Activated CD8-positive, alpha-beta memory T cell treated with anti-CD3 and anti-CD28 coated beads, Interleukin-2, amount 50 U/mL, for 1 hour (primary cell): ENCODE measurements around the gene RNU5D-1.

Source experiments
- DNase-seq: peaks from one replicate; pipeline ENCODE4 v3.0.0-alpha.2; 2020; ENCODE audit errors: extremely low read depth

The RNU5D-1 gene

DNA sequence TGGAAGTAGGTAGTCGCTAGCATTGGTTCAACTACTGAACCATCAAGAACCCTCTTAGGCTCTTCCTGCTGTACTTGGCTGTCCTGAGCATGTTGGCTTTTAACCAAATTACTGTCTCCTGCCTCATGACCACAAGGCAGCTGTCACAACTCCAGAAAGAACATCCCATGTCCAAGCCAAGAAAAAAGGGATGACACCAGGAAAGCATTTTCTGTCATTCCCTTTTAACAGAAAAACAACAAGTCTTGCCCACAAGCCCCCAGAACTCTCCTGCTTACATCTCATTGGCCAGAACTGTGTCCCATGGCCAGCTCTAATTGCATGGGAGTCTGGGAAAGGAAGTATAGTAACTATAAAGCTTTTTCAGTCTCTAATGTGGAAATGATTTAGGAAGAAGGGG lies 2.4 kb upstream of the RNU5D-1 start:
- DNase-seq, result no peak

DNA sequence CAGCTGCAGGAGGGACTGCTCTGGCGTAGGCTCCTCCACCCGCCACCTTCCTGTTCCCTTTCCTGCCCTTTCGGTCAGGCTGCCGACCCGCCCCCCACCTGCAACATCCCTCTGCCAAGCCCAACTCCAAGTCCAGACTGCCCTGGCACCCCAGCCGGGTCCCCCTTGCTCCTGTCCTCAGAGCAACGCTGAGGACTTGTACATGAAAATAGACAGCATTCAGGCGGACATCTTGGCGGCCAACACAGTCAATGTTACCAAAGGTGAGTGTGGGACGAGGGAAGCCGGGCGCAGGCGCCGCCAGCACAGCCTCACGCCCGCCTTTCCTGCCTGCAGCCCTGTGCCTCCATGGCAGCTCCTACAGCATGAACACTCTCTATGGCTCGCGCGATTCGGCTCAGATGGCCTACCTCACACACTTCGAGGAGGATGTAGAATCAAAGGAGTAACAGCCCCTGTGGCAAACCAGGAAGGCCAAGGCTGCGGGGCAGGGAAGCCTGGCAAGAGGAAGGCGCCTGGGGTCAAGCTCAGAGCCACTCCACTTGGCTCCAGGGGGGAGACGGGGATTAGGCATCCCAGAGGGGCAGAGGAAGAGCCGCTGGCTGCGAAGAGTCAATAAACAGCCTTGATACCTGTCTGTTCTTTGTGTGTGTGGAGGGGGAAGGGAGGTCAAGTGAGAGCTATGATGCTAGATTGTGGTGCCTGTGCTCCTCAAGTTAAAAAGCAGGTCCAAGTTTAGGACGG lies 5.8 kb downstream of the RNU5D-1 start:
- no peak for DNase-seq

DNA sequence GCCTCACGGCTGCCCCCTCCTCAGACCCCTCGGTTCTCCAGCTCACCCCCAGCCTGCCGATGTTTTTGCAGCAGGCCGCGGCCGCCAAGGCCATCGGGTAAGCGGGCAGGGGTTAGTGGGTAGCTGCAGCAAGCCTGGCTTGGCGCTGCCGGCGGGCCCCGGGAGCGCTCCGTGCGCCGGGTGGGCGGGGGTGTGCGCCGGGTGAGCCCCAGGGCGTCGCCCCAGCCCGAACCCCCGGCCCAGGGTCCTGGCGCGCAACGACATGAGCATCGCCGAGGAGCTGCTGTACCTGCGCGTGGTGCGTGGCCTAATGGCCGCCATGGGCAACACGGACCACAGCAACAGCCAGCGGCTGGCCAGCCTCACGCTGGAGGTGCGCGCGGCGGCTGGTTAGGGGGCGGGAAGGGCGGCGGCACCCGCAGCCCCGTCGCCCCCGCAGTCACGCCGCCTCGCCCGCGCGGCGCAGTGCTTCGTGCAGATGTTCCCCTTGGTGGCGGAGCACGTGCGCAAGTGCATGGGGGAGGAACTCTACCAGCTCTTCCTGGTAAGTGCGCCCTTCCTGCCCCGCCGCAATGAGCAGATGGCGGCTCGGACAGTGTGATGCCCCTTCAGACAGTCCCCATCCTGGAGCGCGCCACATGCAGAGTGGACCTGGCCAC lies 6.5 kb downstream of the RNU5D-1 start:
- no peak for DNase-seq

DNA sequence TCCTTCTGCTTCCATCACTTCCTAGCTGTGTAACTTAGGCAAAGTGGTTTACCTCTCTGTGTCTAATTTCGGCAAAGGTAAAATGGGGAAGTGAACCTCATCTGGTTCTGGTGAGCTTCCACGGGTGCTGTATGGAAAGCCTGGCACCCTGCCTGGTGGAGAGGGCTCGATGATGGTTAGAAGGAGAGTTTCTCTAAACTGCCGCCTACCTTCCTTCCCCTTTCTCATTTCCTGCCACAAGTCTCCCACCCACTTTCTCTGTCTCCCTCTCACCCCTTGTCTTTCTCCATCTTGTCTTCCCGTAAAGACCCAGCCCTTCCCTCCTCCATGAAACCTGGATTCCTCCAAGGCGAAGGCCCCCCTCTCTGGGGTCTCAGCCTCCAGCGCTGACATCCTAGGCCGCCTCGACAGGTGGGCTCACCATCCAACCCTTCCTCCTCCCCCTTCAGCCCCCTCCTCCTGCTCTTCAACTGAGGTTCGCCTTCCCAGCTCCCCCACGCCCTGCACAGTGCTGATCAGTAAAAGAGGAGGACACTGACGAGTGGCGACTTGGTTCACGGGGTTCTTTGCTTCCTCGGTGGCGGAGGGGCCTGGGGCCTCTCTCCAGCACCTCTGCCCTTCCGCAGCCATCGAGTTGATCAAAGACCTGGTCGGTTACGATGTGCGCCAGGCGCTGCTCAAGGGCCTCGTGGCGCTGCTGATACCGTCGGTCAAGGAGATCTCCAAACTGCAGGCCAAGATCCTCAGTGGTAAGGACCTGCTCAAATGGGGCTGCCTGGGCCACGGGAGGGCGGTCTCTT lies 7.3 kb downstream of the RNU5D-1 start:
- DNase-seq, result no peak

DNA sequence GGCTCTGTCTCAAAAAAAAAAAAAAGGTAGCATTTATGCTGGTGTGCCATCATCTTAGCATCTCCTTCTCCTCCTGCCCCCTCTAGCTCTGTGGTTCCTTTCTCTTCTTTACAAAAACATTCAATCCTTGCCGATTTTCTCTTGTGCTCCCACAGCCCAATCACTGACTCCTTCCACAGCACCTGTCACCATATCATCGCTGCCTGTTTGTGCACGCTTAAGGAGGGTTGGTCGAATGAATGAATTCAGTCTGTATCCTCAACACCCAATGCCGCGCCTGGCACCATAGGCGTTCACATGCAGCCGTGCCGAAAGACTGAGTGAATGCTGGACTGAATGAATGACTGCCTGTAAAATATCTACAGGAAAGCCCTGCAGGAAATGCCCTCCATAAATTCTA lies 7.9 kb downstream of the RNU5D-1 start:
- DNase-seq, result no peak

DNA sequence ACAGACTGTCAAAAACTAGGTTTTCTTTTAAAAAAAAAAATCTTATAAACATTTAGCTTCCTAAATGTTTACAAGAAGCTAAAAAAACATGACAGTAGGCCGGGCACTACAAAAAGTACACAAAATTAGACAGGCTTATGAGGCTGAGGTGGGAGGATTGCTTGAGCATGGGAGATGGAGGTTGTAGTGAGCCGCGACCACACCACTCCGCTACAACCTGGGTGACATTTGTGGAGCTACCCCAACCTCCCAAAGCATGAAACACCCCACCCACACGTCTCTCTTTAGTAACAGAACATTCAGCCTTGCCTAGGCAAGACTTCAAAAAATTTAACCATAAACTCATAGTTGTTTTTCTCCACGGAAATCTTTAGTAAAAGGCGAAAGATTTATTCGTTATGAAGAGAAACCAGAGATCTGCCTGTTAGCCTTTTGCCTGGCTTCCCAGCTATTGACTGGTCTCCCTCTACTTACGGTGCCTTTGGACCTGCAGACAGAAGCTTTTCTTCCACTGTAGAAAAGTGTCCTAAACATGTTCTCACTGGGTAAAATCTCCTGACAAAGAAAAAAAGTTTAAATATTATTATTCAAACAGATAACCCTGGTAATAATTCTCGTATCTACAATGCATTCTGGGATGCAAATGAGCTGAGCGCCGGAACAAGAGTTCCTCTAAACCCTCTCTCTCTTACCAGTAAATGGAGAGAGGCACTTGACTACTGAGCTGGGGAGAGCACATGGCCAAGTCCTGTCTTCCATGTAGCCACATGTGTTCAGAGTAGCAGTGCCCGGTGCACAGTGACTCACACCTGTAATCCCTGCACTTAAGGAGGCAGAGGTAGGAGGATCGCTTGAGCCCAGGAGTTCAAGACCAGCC lies 9.2 kb downstream of the RNU5D-1 start:
- no peak for DNase-seq

DNA sequence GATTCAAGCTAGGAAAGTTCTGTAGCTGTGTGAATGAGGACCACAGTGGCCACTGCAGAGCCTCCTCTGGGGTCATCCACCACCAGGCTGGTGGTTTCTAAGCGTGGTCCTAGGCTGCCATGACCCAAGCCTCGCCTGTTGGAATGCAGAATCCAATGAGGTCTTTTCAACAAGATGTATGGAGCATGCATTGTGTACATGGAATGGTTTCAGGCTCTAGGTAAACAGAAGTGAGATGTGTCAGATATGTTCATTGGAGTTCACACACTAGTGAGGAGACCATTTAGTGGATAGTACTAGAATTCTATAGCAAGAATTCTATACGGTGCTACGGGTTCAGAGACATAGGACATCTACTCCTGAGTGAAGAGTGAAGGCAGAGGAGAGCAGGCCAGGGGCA lies 10.7 kb downstream of the RNU5D-1 start:
- DNase-seq, result no peak

DNA sequence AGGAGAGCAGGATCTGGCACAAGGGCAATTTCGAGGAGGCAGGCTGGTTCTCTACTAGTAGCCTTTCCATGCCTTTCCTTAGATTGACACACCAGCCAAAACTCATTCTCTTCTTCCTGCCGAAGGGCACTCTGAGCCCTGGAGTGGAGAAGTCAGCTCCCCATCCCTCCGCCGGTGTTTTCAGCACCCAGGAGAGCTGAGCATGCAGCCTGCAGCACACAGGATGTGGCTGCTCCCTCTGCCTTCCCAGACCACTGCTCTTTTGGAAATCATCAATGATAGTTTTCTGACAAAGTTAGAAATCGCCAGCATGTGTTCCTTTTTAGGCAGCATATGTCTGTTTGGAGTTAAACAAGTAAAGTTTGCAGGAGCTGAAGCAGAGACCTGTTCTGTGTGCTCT lies 11.7 kb downstream of the RNU5D-1 start:
- DNase-seq, result no peak

DNA sequence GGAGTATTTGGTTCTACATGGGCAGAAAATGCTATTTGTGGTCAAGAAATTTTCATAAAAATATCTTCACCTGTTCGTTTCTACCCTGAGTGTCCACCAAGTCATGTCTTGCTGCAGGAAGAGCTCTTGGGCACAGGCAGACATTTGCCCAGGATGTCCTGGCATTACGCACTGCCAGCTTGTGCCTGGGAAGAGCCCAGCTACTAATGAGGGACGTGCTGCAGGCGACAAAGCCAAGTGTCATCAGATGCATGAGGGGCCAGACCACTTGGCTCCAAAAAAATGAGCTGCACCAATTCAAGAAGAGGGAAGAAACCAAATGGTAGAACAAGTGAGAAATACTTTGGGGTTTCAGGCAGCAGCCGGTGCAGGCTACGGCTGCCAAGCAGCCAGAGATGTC lies 12.9 kb downstream of the RNU5D-1 start:
- DNase-seq, result no peak

DNA sequence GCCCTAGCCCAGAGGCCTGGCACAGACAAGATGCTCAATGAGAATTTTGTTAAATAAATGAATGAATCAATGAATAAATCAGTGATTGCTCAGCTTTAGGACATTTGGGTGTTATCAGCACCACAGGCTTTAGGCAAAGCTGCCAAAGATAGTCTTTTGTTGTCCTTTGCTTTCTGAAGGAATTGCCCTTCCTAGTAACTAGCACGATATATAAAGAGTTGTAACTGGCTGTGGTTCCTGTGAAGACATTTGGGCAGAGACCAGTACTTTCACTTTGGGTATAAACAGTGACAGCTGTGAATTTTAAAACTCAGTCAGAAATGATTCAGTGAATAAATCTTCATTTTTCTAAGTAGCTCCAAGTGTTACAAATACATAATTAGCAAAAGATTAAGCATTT lies 13.3 kb downstream of the RNU5D-1 start:
- DNase-seq, result no peak

DNA sequence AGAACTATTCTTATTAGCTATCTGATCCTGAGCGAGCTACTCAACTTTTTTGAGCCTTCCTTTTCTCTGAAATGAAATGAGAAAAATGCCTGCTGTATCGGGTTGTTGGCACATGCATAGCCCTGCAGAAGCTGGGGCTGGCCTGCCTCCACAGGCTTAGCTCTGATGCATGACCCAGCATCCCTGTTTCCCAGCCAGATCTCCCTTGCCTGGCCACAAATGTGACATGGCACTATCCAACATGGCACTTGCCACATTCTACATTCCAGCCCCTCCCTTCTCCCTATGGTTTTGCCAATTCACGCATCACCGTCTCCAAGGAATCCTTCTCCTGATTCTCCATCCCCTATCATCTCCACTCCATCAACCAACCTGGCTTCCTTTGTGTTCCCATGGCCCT lies 13.8 kb downstream of the RNU5D-1 start:
- DNase-seq, result no peak

DNA sequence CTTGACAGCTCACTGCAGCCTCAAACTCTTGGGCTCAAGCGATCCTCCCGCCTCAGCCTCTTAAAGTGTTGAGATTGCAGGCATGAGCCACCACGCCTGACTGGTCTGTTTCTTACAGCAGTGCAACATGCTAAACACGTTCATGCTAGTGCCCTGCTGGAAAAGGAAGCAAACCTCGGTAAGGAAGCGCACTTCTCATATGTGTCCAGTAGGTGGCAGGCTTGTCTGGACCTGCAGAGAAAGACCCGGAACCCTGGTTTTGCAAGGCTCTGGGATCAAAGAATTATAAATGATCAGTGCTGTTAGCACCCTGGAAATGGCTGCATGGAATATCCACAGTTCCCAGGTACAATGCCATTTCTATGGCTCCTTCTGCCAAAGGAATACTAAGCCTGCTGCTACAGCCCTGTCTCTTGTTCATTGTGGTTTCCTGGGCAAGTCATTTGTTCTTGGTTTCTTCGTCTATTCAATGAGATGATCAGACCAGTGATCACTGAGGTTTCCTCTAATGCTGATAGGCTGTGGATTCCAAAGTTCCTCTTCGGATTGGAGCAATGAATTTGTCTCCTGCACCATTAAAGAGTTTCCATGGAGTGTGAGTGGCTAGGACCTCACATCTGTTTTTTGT lies 15.9 kb downstream of the RNU5D-1 start:
- no peak for DNase-seq

DNA sequence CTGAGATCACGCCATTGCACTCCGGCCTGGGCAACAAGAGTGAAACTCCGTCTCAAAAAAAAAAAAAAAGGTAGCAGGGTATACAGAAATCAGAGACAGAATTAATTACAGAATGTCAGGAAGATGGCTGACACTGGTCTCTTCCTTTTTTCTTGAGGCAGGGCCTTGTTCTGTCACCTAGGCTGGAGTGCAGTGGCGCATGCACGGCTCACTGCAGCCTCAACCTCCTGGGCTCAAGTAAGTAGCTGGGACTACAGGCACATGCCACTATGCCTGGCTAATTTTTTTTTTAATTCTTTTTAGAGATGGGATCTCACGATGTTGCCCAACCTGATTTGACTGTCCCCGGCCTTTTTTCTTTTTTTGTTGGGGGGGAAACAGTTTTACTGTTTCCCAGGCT lies 16.4 kb downstream of the RNU5D-1 start:
- no peak for DNase-seq

DNA sequence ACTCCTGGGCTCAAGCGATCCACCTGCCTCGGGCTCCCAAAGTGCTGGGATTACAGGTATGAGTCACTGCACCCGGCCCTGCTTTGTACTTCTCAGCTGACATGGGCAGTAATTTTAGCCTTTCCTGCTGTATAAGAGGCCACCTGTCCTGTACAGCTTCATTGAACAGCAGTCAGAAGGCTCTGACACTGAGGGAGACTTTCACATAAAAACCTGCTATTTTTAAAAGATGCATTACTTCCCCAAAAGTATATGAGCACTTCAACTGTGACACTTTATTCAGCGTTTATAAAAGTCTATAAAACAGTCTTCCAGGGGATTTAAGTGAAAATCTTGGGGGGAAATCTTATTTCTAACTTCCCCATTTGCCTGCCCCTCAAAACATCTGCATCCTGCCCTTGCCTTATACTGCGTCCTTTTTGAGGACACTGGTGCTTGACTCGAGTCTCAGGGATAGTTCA lies 17.6 kb downstream of the RNU5D-1 start:
- DNase-seq, result no peak

DNA sequence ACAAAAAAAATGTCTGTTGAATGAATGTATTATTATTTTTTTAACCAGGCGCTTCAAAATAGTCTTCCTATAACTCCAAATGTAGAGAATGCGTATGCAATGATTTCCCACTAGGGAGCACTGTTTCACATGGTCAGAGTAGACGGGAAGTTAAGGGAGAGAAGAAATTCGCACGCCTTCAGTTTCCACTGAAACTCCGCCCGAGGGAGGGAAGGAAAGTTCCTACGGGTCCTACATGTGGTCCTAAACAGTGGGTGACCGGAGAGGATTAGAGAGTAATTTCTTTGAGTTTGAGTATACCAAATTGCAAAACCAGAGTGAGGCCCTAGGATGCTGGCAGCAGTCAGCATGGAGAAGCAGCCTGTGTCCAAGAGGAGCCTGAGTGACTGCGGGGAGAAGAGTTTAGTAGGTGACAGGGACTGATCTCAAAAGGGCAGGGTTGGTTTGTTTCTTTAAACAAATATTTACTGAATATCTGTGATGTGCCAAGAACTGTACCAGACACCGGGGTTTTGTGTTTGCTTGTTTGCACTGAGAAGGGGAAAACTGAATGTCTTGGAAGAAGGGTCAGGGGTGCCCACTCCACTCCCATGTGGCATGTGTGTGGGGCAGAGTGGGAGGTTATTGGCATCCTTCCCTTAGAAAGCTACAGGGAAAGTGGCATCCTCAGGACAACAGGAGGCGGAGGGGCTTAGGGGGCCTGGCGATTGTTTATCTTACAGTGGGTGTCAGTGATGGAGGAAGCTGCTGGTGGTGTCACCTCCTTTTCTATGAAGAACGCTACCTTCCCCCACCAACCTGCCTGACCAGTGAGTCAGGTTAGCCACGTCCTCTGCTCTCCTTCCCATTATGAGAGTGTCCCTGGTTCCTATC lies 22.8 kb downstream of the RNU5D-1 start:
- no peak for DNase-seq

DNA sequence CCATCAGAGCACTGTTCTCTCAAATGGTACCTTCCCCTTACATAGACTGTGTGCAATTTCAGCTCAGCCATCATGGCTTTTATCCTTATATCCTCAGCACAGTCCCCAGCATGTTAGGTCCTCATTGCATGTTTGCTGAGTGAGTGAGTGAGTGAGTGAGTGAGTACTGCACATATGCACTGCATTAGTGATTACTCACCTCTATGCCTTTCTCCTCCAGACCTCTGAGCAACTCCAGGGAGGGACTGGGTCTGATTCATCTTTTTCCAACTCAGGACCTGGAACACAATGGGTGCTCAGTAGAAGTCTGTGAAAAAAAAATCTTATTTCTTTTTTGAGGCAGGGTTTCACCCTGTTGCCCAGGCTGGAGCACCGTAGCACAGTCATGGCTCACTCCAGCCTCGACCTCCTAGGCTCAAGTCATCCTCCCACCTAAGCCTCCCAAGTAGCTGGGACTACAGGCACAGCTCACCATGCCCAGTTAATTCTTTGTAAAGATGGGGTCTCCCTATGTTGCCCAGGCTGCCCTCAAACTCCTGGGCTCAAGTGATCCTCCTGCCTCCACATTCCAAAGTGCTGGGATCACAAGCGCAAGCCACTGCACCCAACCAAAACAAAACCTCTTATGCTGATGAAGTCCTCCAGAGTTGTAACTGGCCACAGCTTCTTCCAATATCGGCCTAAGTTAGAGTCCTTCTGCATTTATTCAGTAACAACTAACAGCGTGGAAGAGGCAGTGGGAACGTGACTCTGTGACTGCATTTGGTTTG lies 23.7 kb downstream of the RNU5D-1 start:
- no peak for DNase-seq

DNA sequence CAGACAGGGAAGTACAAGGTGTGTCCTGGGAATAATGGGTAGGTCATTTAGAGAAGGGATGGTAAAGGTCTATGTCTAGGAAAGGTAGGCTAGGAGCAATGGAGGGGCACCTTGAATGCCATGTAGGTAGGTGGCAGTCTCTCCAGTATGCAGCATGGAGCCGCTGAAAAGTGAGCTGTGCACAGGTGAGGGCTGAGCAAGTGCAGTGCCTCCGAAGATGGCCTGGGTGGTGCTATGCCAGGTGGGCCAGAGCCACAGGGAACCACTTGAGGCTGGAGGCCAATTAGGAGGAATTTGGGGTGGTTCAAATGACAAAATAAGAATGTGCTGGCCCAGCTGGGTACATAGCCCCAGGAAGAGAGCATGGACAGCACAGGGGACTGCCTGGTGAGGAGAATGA lies 25.0 kb downstream of the RNU5D-1 start:
- DNase-seq, result no peak

DNA sequence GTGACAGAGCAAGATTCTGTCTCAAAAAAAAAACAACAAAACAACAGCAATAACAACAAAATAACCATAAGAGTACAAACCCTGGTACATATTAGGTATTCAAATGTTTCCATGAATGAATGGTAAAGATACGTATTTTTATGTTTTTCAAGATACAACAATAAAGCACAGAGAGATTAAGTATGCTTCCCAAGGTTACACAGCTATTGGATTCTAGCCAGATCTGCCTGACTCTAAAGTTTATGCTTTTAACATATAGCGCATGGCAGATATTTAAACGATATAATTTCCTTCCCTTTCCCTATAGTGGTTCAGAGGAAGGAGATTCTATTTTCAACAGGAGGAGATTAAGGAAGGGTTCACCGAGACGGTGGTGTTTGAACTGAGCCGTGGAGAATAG lies 25.5 kb downstream of the RNU5D-1 start:
- no peak for DNase-seq

DNA sequence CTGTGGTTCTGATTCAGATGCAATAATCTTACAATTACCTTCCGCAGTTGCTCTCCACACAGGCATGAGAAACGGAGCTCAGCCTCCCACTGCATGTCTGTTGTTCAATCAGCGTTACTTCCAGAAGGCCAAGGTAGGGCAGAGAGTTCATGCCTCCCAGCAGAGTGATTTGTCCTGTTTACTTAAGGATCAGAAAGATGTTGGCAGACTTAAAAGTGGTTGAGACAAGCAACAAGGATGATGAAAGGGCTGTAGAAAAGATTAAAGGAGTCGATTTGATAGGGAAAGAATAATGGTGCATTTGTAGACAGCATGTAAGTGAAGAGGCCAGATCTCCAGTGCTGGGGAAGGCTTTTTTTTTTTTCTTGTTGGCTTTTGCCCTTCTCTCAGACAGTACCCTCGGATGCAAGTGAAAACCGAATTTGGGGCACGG lies 29.8 kb downstream of the RNU5D-1 start:
- no peak for DNase-seq

DNA sequence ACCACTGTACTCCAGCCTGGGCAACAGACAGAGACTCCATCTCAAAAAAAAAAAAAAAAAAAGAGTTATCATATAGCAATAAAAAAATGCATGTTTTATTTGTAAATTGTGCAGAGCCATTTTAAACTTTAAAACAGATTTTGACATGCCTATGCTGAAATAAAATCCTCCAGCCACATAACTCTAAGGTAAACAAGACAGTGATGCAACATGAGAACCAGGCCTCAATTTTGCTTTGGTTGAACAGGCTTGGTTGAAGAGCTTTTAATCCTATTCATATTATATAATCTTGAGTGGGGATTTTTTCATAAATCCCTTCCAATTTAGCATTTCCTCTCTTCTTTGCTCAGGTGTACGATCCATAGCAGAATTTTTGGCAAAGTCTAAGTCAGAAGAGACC lies 30.4 kb downstream of the RNU5D-1 start:
- DNase-seq, result no peak
